Measurements from ENCODE around the gene SIRPG.
"Not testable (repeated sequence)": the region's sequence is repeated elsewhere in the genome, so short reads cannot be mapped to it uniquely, and the experiment has no call there.

The SIRPG gene

DNA sequence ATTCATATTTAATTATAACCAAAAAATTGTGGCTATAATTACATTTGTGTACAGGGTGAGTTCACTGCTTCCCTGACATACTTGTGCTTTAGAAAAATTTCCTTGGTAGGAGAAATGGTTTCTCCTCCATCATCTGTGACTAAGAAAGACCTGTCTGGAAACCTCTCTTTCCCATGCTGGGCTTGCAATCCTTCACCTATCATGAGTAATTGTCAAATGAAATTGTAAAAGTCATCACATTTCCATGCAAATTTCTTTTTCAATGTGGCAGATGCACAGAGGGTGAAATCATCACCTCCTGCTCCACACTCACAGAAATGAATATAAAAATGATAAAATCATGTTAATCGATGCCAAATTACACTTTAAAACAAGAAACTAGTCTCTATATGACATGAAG, 36.3 kb downstream of the SIRPG start:
- TF ChIP-seq, protein P1, sequence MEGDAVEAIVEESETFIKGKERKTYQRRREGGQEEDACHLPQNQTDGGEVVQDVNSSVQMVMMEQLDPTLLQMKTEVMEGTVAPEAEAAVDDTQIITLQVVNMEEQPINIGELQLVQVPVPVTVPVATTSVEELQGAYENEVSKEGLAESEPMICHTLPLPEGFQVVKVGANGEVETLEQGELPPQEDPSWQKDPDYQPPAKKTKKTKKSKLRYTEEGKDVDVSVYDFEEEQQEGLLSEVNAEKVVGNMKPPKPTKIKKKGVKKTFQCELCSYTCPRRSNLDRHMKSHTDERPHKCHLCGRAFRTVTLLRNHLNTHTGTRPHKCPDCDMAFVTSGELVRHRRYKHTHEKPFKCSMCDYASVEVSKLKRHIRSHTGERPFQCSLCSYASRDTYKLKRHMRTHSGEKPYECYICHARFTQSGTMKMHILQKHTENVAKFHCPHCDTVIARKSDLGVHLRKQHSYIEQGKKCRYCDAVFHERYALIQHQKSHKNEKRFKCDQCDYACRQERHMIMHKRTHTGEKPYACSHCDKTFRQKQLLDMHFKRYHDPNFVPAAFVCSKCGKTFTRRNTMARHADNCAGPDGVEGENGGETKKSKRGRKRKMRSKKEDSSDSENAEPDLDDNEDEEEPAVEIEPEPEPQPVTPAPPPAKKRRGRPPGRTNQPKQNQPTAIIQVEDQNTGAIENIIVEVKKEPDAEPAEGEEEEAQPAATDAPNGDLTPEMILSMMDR (IDR thresholded peaks at IDR 0.05; ENCODE audit: low read depth, low read length, missing control alignments): no peak
- DNase-seq: no peak
- no peak overlapping the region for H3K27ac ChIP-seq
- no peaks in the 10 kb centered on the region for H3K27me3 ChIP-seq (replicated peaks)
- H3K36me3 ChIP-seq (replicated peaks): no peaks in the 10 kb centered on the region
- no peak overlapping the region for H3K4me3 ChIP-seq (ENCODE audit: low read depth, low read length)
- in situ Hi-C loops (cut with HindIII; ENCODE audit: low pct_ligation_motif_present, low sequenced_read_pairs): no loop called here

DNA sequence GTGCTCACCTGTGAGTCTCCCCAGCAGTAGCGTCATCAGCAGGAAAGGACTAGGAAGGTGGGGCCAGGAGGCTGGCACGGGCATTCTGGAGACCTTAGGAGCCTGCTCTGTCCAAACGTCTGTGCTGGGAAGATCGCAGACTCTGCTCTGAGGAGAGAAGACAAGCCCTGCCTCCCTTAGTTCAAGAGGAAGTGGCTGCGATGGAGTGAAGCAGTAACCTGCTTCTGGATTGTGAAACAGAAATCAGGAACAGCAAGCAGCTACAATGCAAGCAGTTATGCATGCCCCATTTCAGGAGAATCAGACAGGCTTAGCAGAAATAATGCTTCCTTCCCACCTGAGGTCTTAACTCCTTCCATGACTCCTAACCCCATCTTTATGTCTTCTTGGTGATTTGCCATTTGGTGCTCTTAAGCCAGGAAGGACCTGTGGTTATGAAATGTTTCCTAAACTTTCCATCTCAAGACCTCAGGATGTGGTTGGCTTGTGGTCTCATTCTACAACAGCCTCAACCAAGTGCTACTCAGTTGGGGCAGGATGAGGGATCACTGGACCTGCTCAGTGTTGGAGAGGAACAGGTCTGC, 37.6 kb downstream of the SIRPG start, which contains the start of gene SIRPB1:
Gene SIRPB1 (minus strand): TSS at position 149 of the 584 bp plus-strand sequence. CDS start 65 bp downstream, at position 84.
- Histone ChIP-seq H3K4me3 (ENCODE audit: low read depth, low read length) (no peak within 1 kb of the TSS), H3K36me3 (replicated peaks) (no peaks in the 10 kb centered on the region), H3K27me3 (replicated peaks) (no peaks in the 10 kb centered on the region), H3K27ac (no peak within 1 kb of the TSS)
- TF ChIP-seq, protein P1 (IDR thresholded peaks at IDR 0.05; ENCODE audit: low read depth, low read length, missing control alignments): no peak
- no peak for DNase-seq
- in situ Hi-C loops (cut with HindIII; ENCODE audit: low pct_ligation_motif_present, low sequenced_read_pairs): no loop called here

DNA sequence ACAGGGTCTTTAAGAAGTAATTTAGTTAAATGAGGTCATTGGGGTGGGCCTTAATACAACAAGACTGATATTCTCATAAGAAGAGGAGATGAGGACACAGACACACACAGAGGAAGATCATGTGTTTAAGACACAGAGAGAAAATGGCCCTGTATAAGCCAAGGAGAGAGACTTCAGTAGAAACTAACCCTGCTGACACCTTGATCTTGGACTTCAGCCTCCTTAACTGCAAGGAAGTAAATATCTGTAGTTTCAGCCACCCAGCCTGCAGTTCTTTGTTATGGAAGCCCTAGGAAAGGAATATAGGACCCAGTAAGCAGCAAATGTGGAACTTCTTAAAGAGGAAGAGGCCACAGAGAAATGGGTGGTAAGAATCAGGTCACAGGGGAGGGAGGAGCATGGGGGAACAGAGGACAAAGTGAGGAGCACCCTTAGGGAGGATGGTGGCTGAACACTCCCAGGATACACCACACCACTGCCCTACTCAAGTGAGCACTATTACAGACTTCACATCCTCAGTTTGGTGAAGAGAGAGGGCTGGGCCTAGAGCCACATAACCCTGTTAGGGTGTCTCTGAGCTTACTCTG, 38.5 kb downstream of the SIRPG start:
- H3K4me3 ChIP-seq (ENCODE audit: low read depth, low read length): no peak overlapping the region
- DNase-seq: no peak
- TF ChIP-seq, protein P1 (IDR thresholded peaks at IDR 0.05; ENCODE audit: low read depth, low read length, missing control alignments): no peak
- no peak overlapping the region for H3K27ac ChIP-seq
- H3K36me3 ChIP-seq (replicated peaks): no peaks in the 10 kb centered on the region
- in situ Hi-C loops (cut with HindIII; ENCODE audit: low pct_ligation_motif_present, low sequenced_read_pairs): no loop called here
- H3K27me3 ChIP-seq (replicated peaks): no peaks in the 10 kb centered on the region

DNA sequence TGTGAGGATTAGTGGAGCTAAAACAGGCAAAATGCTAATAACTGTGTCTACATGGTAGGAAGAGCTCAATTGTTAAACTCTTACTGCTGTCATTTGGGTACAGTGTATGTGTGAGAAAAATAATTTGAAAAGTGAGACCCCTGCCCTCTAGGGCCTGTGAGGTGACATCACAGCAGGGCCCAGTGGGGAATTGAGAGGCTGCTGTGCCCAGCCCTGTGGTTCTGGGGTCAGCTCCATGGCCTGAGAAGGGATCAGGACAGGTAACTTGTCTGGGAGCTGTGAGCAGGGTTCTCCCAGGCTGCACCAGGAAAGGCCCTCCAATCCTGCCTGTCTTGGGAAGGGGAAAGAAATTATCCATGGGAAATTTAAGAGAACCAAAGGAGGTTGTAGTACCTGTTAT, 39.1 kb downstream of the SIRPG start:
- Histone ChIP-seq H3K4me3 (ENCODE audit: low read depth, low read length) (no peak overlapping the region), H3K27ac (no peak overlapping the region), H3K27me3 (replicated peaks) (no peaks in the 10 kb centered on the region), H3K36me3 (replicated peaks) (no peaks in the 10 kb centered on the region)
- no peak for DNase-seq
- TF ChIP-seq, protein P1 (IDR thresholded peaks at IDR 0.05; ENCODE audit: low read depth, low read length, missing control alignments): no peak
- in situ Hi-C loops (cut with HindIII; ENCODE audit: low pct_ligation_motif_present, low sequenced_read_pairs): no loop called here

DNA sequence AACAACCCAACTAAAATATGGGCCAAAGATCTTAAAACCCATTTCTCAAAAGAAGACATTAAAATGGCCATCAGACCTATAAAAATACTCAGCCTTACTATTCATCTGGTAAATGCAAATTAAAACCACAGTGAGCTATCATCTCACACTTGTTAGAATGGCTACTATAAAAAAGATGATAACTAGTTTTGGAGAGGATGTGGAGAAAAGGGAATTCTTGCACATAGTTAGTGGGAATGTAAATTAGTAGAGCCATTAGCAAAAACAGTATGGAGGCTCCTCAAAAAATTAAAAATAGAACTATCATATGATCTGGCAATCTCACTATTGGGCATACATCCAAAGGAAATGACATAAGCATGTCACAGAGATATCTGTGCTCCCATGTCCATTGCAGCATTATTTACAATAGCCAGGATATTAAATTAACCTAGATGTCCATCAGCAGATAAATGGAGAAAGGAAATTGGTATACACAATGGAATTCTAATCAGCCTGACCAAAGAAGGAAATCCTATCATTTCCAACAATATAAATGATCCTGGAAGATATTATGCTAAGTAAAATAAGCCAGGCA, 40.6 kb downstream of the SIRPG start:
- DNase-seq: no peak
- in situ Hi-C loops (cut with HindIII; ENCODE audit: low pct_ligation_motif_present, low sequenced_read_pairs): no loop called here
- H3K4me3 ChIP-seq (ENCODE audit: low read depth, low read length): no peak overlapping the region

DNA sequence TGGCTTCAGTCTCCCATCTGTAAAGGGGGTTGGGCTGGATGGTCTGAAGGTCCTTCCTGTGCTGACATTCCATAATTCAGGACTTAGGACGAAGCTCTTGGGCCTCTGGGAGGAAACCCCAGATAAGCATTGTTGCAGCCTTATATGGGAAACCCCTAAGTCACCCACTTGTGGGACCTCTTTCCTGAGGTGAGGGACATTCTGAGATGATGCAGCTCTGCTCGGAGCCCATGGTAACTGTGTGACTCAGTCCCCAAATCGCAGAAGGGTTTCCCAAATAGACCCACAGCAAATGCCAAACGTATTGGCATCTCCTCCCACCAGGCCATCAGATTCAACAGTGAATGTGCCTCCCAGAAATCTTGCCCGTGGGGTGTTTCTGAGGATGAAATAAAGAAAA, 47.2 kb downstream of the SIRPG start:
- H3K27ac ChIP-seq; in situ Hi-C loops (cut with HindIII; ENCODE audit: low pct_ligation_motif_present, low sequenced_read_pairs); DNase-seq; H3K4me3 ChIP-seq (ENCODE audit: low read depth, low read length); H3K27me3 ChIP-seq (replicated peaks); H3K36me3 ChIP-seq (replicated peaks): not testable (repeated sequence)

More for the DNA sequence above, 40.6 kb downstream of the SIRPG start:
- Histone ChIP-seq H3K27me3 (replicated peaks) (no peaks in the 10 kb centered on the region), H3K27ac (no peak overlapping the region), H3K36me3 (replicated peaks) (no peaks in the 10 kb centered on the region)
- TF ChIP-seq, protein P1 (IDR thresholded peaks at IDR 0.05; ENCODE audit: low read depth, low read length, missing control alignments): no peak

DNA sequence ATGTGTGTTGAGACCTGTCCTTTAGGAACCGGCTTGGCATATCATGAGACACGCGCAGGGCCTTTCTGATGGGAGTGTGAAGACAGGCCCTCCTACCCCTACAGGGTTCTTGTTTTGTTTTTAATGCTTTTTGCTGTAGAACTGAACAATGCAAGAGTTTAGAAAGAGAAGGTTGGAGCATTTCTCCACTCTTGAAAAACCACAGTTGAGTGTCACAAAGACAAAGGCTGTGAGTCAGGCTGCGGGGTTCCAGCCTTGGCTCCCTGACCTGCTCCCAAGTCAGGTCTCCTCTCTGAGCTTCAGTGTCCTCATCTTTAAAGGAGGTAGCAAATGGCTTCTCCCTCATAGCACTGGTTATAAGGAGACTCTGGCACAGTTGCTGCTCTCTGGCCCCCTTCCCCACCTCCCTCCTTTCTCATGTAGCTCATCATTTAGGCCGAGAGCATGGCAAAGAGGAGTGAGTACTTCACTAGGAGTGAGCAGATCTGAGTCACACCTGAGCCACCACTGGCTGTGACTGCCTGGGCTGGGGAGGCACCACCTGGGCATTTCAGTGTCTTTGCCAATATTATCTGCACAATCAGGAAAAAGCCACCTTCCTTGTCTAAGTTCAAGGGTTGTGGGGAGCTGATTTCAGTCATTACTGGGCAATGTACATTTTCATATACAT, 48.8 kb downstream of the SIRPG start:
- H3K27ac ChIP-seq; H3K4me3 ChIP-seq (ENCODE audit: low read depth, low read length); in situ Hi-C loops (cut with HindIII; ENCODE audit: low pct_ligation_motif_present, low sequenced_read_pairs); H3K27me3 ChIP-seq (replicated peaks); DNase-seq; H3K36me3 ChIP-seq (replicated peaks): not testable (repeated sequence)
